Measurements from ENCODE around the gene CEP95.

Gene CEP95

GRCh38 chr17:64484380-64484779 is 22.4 kb upstream of the CEP95 start:
- H3K79me2 ChIP-seq (ENCODE audit: insufficient read depth, low read length): no peaks in the 10 kb centered on the region
- peaks cover 8% of the 10 kb centered on the region for H3K4me1 ChIP-seq (ENCODE audit: insufficient read depth, low read length, poor library complexity, severe bottlenecking)
- H3K9me3 ChIP-seq (ENCODE audit: insufficient read depth, low read depth, low read length): no peaks in the 10 kb centered on the region
- no peaks in the 10 kb centered on the region for H3K27me3 ChIP-seq (ENCODE audit: insufficient read depth, low read length, poor library complexity, severe bottlenecking)
- peak overlapping the region; percentile 30 for H3K4me2 ChIP-seq (ENCODE audit: low read depth, low read length, poor library complexity, severe bottlenecking)
- H3K4me3 ChIP-seq (ENCODE audit: low read length, poor library complexity, severe bottlenecking): no peak overlapping the region
- H3K9ac ChIP-seq (ENCODE audit: low read depth, low read length, poor library complexity, severe bottlenecking): no peak overlapping the region
- H3K9me2 ChIP-seq (replicated peaks; ENCODE audit: low read depth, low read length): no peaks in the 10 kb centered on the region
- TF ChIP-seq EZH2phosphoT487 (IDR thresholded peaks at IDR 0.05; ENCODE audit: borderline replicate concordance) (no peak), CTCF (conservative IDR thresholded peaks at IDR 0.05; ENCODE audit: low read length) (no peak)
- no peaks in the 10 kb centered on the region for H3F3A ChIP-seq (ENCODE audit: low read depth)
- no peaks in the 10 kb centered on the region for H4K20me1 ChIP-seq (ENCODE audit: insufficient read depth, low read length, poor library complexity, severe bottlenecking)
- H2AFZ ChIP-seq (ENCODE audit: low read length): no peak overlapping the region
- H3K36me3 ChIP-seq (ENCODE audit: insufficient read depth, low read length): 0 out of 2 replicates have a peak, but pooled peaks cover 7% of the 10 kb centered on the region

- H3K27me3 ChIP-seq (ENCODE audit: insufficient read depth, low read length, poor library complexity, severe bottlenecking): no peaks in the 10 kb centered on the region
- H4K20me1 ChIP-seq (ENCODE audit: insufficient read depth, low read length, poor library complexity, severe bottlenecking): peaks cover 6% of the 10 kb centered on the region
- H3F3A ChIP-seq (ENCODE audit: low read depth): no peaks in the 10 kb centered on the region
- no peak overlapping the region for H2AFZ ChIP-seq (ENCODE audit: low read length)
- peaks cover 14% of the 10 kb centered on the region; the same call in 1 of the 2 replicates for H3K36me3 ChIP-seq (ENCODE audit: insufficient read depth, low read length)
- H3K4me1 ChIP-seq (ENCODE audit: insufficient read depth, low read length, poor library complexity, severe bottlenecking): peaks cover 16% of the 10 kb centered on the region
- H3K9me3 ChIP-seq (ENCODE audit: insufficient read depth, low read depth, low read length): no peaks in the 10 kb centered on the region
- H3K9ac ChIP-seq (ENCODE audit: low read depth, low read length, poor library complexity, severe bottlenecking): no peak overlapping the region
- H3K9me2 ChIP-seq (replicated peaks; ENCODE audit: low read depth, low read length): no peaks in the 10 kb centered on the region
- TF ChIP-seq EZH2phosphoT487 (IDR thresholded peaks at IDR 0.05; ENCODE audit: borderline replicate concordance) (no peak), CTCF (conservative IDR thresholded peaks at IDR 0.05; ENCODE audit: low read length) (no peak)
- H3K79me2 ChIP-seq (ENCODE audit: insufficient read depth, low read length): peaks cover 11% of the 10 kb centered on the region; the same call in 1 of the 2 replicates
- H3K4me2 ChIP-seq (ENCODE audit: low read depth, low read length, poor library complexity, severe bottlenecking): no peak overlapping the region
- H3K4me3 ChIP-seq (ENCODE audit: low read length, poor library complexity, severe bottlenecking): no peak overlapping the region
These were observed 18.5 kb upstream of the CEP95 start for GRCh38 chr17:64488301-64488700.

- Histone ChIP-seq H4K20me1 (ENCODE audit: insufficient read depth, low read length, poor library complexity, severe bottlenecking) (peaks cover 15% of the 10 kb centered on the region), H3K4me2 (ENCODE audit: low read depth, low read length, poor library complexity, severe bottlenecking) (peak overlapping the region; percentile 15), H3K4me3 (ENCODE audit: low read length, poor library complexity, severe bottlenecking) (no peak overlapping the region), H2AFZ (ENCODE audit: low read length) (no peak overlapping the region), H3K9me3 (ENCODE audit: insufficient read depth, low read depth, low read length) (no peaks in the 10 kb centered on the region), H3K36me3 (ENCODE audit: insufficient read depth, low read length) (peaks cover 14% of the 10 kb centered on the region; the same call in 1 of the 2 replicates), H3K9ac (ENCODE audit: low read depth, low read length, poor library complexity, severe bottlenecking) (no peak overlapping the region), H3K4me1 (ENCODE audit: insufficient read depth, low read length, poor library complexity, severe bottlenecking) (peaks cover 23% of the 10 kb centered on the region), H3K79me2 (ENCODE audit: insufficient read depth, low read length) (peaks cover 36% of the 10 kb centered on the region), H3F3A (ENCODE audit: low read depth) (no peaks in the 10 kb centered on the region), H3K27me3 (ENCODE audit: insufficient read depth, low read length, poor library complexity, severe bottlenecking) (no peaks in the 10 kb centered on the region), H3K9me2 (replicated peaks; ENCODE audit: low read depth, low read length) (no peaks in the 10 kb centered on the region)
- TF ChIP-seq EZH2phosphoT487 (IDR thresholded peaks at IDR 0.05; ENCODE audit: borderline replicate concordance) (no peak), CTCF (conservative IDR thresholded peaks at IDR 0.05; ENCODE audit: low read length) (peak; percentile 80)
These were observed 15.5 kb upstream of the CEP95 start for GRCh38 chr17:64491034-64491860.

Data from Loucy (cell line).